Measurements from ENCODE around the gene SNRPA1.
"Not testable (repeated sequence)": the region's sequence is repeated elsewhere in the genome, so short reads cannot be mapped to it uniquely, and the experiment has no call there.

Gene SNRPA1

DNA sequence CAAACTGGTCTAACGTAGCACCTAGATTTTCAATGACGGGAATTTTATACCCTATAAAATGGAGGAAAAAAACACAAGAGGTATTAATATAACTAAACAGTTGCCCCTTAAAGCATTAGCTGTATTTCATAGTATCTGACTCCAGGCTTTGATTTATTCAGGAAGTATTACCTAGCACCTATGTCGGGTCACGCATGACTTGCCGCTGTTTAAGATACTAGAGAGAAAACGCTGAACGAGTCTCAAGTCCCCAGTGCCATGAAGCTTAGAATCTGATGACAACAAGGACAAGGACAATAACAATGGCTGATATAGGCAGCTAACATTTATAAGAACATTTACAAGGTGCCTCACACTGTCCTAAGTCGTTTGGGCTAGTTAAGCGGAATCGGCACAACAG, 1.9 kb downstream of the SNRPA1 start:
- no peak for DNase-seq

DNA sequence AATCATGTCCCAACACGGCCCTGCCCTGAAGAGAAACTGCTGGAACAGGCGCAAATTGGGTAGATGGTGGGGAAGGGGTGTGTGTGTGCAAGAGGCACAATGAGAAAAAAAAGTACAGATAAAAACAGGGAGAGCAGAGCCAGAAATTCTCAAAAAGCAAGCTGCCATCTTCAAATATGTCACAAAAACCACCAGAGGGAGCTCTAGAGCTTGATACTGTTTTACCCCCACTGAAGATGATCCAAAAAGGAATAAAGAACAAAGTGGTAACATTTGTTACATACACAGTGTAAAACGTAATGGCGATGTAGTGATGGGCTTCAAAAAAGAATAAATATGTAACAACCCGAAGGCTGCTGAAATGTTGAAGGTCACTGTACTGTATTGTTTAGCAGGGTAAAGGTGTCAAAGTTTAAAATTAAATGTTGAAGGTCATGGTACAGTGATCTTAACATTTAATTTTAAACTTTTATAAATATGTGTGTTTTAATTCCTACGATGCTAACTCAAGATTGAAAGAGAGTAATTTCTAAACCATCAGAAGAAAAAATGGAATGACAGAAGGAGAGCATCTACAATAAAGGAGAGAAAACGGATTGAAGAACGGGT, 6.0 kb downstream of the SNRPA1 start:
- peak; percentile 46 for DNase-seq

DNA sequence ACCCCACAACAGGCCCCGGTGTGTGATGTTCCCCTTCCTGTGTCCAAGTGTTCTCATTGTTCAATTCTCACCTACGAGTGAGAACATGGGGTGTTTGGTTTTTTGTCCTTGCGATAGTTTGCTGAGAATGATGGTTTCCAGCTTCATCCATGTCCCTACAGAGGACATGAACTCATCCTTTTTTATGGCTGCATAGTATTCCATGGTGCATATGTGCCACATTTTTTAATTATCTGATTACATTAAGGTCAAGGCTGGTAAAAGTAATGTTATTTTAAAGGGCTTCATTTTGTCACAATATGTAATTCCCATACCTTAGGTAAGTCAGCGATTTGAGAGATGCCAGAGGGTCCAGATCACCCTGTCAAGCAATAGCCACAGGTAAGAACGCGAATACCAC, 7.7 kb downstream of the SNRPA1 start:
- not testable (repeated sequence) for DNase-seq

DNA sequence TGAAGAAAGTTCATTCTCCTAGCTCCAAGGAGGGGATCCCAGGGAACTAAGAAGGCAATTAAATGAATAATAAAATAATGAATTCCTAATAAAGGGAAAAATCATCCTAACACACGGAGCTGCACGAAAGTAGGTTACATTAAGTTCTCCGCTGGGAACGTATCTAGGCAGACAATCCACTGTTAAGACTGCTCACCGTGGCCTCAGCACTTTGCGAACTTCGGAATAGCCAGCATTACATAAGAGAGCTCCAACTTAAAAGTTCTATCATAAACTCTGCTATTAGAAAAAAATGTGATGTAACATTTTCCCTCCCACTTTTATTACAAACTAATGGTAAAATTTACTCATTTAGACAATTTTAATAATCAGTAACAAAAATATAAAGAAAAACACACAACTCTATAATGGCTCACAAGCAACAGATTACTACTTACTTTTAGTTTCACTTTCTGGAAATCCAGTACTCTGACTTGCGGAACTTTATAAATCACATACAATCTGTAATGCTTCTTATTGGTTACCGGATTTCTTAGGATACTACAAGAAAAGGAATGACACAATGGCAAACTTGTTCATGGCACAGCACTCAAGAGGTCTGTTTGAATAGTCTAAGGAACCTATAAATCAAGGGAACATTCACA, 8.5 kb downstream of the SNRPA1 start:
- DNase-seq = no peak

DNA sequence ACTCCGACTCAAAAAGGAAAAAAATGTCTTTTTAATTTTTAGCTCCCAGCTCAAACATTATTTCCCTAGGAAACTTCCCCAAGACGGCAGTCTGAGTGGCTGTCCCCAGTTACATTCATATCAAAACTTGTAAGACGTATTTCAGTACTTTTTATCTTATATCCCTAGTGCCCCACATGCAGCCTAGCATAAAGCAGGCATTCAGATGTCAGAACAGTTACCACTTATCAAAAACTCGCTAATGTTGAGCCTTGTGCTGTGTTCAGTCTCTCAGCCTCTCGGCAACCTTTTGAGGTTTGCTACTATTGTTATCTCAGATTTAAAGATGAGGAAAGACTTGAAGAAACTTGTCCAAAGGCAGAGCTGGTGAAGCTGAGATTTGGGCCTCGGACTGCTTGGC, 11.1 kb downstream of the SNRPA1 start:
- DNase-seq = no peak

DNA sequence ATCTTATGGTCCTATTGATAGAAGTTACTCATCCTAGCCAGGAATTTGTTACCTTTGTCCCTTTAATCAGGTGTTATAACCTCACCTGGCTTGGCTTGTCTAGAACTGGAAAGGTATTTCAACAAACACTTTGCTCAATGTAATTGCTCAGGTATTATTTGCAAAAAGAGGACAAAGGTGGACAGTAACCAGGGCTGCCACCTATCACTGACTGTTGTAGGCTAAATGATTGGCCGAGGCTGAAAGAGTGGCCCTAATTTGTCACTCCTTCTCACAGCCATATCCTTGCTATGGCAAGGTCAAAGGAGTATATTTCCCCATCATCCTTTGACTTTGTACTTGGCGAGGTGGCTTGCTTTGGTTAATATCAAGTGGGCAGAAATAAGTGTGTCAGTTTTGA, 15.0 kb downstream of the SNRPA1 start:
- DNase-seq = no peak

DNA sequence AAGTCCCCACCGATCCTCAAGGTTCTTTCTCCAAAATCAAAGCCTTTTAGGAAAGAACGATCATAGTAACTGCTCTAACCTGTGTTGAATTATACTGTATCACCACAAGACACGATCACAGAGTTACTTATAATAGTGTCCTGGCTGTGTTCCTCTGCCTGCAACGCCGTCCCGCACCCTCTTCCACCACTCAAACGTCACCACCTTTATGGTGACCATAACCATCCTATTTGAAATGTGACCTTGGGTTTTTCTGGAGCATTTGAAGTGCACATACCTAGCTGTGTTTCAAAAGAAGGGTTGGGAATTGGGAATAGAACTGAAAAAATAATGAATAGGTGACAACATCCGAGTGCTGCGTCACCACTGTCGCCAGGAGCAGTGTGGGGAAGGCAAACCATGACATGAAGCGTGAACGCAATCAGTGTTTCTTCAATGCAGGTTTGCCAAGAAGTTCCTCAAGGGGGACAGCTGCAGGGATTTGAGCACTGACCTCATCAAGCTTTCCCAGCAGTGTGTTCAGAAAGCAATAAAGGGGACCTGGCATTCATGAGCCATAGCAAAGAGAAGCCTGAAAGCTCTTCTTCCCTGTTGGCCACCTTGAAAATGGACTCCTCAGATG, 17.0 kb downstream of the SNRPA1 start:
- no peak for DNase-seq

DNA sequence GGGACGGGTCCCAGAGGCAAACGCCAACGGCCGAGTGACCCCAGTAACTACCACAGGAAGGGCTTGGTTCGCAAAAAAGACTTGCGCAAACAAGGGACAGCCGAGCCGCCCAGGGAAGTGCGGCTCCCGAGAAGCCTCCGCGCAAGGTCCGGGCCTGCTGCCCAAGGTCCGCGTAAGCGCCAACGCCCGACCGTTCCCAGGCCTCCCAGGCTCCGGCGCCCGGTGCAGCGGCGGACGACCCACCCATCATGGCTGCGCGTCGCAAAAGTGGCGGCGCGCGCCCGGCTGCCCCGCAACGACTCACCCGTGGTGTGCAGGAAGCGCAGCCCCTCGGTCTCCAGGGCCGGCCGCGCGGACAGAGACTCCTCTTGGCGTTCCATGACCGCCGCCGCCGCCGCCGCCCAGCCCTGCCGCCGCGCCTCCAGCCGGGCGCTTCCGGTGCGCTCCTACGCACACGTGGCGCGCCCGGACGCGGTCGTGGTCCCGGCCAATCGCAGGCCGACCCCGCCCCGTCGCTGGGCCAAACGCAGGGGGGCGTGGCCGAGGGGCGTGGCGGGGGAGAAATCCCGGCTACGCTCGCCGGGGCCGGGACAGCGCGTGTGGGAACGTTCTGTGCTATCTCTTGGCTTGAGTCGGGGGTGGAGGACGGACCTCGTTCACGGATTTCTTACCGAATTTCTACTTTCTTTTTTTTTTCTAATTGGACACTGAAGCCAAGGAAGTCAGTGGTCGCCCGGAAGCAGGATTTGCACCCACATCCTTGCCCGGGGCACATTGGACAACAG, 17.8 kb downstream of the SNRPA1 start, which contains the start of gene SELENOS:
SELENOS (minus strand) TSS at position 448 of the 785 bp plus-strand sequence; CDS start at position 380, 68 bp downstream.
- peak; percentile 89 for DNase-seq

DNA sequence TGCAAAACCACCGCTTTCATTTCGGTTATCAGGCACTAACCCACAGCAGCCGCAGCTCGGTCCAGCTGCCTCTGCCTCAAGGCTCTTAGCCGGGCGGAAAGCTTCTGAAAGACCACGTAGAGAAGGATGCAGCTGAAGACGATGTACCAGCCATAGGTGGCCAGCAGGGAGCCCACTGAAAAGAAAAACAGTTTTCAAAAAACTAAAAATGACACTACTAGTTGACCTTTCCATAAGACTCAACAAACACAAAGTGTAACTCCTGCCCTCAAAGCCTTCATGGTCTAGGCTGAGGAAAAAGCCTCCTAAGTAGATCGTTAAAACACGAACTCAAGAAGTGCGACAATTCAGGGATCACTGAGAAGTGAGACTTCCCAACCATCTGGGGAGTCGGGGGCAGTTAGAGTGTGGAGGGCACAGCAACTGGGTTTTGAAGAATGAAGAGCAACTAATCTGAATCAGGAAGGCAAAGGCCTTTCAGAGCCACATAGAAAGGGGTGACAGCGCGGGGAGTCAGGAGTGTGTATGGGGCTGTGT, 18.5 kb downstream of the SNRPA1 start:
- peak; percentile 34 for DNase-seq

DNA sequence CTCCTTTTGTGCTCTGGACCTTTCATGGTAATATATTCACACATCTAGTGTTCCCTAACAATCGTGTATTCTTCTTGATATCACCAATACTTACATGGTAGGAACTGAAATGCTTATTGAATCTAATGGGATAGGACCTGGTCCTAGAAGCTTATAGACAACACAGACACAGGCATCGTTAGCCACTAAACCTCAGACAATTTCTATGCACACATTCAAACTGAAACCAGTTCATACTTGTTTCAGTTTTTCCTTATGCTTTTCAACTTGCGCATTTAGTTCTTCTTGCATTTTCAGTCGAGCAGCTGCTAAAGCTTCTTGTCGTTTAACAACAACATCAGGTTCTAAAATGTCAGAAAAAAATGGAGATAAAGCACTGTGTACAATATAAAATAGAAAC, 20.0 kb downstream of the SNRPA1 start:
- DNase-seq = no peak

DNA sequence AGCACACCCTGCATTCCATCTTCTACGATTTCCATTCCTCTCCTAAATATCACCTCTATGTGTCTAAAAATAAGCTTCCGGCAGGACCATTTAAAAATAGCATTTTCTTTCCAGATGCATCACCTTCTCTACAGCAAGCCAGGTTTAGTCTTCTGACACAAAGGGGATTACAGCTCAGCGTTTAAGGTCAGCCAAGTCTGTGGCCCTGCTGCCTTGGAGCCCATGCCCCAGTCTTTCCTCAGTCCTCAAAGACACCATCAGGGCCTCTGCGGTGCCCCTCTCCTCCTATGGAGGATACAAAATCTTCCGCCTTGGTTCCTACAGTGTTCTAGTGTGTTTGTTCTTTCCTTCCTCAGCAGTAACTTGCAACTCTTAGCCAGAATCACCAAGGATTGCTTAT, 21.5 kb downstream of the SNRPA1 start:
- DNase-seq = no peak

DNA sequence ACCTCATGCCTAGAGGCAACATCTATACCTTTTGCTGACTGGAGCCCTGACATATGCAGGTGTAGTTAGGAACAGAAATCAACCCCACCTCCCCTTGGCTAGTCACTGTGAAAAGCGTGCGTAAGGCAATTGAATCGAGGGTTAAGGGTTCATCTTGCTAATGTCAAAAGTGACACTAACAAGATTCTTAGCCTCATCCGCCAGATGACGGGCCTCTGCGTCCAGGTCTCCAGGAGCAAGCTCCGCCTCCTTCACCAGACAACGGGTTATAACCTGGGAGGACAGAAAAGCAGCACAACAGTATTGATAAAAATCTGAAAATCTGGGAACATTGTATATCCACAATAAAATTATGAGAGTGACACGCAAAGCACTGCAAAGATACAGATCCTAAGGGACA, 22.5 kb downstream of the SNRPA1 start:
- DNase-seq = no peak

DNA sequence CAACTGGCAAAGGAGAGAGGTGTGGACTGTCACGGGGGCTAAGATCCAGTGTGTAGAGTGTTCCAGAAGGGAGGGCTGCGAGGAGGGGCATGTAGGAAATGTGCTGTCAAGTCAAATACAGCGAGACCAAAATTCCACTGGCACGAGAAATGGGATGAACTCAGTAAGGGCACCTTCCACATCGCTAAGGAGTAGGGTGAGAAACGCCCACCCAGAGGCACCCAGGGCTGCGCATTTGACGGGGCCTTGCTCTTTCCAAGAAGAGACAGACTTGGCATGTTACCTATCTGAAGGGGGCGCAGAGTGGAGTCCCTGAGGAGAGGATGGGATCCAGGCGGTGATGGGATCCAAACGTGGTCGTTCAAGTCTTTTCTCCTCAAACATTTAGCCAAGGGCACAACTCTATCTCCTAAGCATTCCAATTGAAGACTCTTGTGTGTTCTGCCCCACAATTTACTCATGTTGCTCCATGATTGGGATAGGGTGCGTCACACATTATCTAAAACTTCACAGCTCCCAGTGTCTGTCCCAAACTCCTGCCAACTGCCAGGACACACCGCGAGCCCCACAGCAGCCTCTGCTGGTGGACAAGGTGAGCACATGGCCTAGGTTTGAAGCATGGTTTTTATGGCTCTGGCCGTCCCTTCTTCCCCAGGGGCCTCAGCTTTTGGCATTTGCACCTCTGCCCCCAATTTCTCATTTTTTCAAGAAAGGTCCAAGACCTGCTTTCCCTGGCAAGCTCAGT, 25.4 kb downstream of the SNRPA1 start:
- DNase-seq = no peak

DNA sequence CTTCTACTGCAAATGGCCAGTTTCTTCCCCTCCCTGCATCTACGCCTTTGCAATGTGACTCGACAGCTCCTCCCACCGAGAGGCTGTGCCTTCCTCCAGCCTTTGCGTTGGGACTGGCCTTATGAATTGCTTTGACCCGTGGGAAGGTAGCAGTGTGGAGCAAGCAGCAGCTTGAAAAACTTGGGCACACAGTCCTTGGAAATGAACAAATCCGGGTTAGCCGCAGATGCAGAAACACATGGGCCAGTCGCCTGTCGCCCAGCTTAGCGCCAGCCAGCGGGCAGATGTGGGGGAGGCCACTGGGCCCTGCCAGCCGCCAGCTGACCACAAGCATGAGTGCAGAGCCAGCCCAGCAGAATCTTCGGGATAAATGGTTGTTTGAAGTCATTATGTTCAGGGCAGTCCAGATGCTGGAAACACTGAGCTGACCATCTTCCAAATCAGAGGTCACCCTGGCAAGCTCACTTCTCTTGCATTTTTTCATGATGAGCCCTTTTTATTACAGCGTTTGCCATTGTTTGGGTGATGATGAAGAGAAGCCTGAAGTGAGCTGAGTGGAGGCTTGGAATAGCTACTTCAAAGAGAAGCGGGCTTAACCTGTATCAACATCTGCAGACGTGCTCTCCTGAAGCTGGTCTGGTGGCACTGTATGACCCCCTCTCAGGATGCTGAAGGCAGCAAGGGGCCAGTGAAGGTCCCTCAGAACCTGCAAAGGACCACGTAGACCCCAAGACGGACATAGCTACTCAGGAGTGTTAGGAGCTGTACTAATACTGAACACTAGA, 27.5 kb downstream of the SNRPA1 start:
- DNase-seq = peak; percentile 45

DNA sequence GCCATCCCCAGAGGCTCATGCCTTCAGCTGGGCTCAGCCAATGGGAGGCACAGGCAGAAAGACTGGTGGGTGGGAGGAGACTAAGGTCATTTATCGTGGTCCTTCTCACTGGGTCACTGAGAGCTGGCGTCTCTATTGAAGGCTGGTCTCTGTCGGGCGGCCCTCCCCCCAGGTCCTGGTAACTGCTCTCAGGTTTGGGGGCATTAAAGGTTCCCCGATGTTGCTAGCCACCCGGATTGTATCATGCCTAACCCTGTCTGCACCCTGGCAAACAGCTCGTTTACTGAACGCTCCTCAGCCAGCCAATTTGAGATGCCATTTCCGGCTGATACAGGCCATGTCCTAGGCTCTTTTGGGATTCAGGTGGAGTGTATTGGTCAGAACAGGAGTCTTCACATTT, 28.3 kb downstream of the SNRPA1 start:
- no peak for DNase-seq

DNA sequence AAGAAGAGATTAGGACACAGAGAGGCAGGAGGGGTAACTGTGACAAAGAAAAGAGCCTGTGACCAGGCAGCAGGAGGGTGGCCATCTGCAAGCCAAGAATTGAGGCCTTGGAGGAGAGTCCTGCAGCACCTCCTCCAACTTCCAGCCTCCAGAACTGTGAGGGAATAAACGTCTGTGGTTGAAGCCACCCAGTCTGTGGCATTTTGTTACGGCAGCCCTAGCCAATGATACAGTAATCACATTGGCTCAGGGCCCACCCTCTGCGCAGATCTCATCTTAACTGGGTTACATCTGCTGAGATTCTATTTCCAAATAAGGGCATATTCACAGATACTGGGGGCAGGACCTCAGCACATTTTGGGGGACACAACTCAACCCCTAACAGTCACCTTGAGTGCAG, 29.0 kb downstream of the SNRPA1 start:
- DNase-seq = peak; percentile 83

DNA sequence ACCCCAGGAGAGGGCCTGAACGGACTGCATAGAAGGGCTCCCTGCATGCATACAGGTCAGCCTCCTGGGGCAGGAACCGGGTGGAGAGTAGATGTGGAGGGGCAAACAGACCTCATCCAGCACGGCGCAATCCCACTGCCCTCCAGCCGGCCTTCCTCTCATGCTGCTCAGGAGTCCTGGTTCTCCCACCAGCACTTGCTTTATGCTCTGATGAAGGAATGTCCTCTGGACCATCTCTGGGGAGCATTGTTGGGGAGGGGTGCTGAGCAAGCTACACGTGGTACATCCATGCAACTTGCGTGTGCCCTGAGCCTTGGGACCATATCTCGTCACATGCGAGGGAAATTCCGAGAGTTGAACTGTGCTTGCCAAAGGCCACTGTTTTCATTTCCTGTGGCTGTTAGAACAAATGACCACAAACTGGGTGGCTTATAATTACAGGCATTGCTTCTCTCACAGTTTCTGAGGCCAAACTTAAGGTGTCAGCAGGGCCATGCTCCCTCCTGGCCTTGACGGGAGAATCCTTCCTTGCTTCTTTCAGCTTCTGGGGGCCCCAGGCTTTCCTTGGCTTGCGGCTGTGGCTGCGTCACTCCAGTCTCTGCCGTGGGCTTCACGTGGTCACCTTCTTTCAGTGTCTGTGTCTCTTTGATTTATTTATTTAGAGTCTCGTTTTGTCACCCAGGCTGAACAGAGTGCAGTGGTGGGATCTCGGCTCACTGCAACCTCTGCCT, 30.0 kb downstream of the SNRPA1 start:
- DNase-seq = no peak

DNA sequence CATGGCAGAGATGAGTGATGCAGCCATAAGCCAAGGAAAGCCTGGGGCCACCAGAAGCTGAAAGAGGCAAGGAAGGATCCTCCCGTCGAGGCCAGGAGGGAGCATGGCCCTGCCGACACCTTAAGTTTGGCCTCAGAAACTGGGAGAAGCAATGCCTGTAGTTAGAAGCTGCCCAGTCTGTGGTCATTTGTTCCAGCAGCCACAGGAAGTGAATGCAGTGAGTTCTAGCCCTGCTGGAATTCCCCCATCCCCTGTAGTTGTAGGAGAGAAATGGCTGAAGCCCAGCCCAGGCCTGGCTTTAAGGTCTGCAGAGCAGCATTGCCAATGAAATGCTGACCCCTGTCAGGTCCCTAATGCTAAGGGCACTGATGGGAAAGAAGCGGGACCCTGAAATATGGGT, 31.0 kb downstream of the SNRPA1 start:
- DNase-seq = no peak

DNA sequence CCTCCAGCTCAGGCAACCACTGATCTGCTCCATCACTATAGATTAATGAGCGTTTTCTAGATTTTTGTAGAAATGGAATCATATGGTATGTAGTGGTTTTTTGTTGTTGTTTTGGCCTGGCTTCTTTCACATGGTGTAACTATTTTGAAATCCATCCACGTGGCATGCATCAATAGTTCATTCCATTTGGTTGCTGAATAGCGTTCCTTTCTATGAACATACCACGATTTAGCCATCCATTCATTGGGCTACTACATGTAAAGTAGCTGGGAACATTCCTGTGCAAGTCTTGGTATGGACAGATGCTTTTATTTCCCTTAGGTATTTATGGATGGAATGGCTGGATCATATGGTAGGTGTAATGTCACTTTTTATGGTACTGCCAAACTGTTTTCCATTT, 32.5 kb downstream of the SNRPA1 start:
- DNase-seq = no peak

DNA sequence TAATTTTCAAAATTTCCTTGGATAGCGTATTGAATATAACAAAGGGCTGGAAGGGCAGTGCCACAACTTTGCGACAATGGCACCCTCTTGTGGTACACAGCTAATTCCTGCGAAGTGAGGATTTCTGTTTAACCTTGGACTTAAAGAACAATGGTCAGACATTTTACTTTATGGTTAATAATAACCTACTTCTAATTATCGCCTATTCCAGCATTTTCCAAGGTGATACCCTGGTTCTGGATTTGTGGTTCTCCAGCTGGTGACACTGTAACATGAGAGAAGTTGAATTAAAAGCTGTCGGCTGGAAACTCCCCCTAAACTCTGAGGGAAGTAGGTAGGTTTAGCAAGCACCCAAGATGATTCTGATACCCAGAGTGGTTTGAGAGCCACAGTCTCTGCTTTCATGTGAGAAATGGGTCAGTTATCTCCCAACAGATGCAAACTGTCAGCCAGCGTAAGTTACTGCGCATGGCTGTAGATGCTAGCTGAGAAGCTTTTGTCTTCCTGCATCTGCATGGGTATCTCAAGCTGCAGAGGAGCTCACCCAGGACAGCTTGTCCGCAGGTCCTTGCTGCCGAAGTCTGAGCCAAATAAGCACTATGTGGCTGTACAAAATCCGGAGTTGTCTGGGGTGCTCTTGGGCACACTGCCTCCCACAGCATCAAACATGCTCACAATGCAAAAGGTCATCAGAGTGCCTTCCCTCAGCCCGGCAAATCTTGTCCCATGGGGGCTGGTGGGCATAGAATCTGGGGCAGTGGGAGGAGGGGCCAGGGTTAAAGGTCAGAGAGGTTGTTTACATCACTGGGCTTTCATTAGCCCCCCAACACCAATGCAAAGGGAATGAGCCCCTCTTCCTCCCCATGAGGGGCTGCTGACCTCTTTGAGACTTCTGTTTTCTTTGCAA, 36.6 kb downstream of the SNRPA1 start:
- peak; percentile 67 for DNase-seq

Data from fibroblast of skin of right quadriceps (primary cell).